ENCODE measurements around the gene SLC25A10.
"Not testable (repeated sequence)": the region's sequence is repeated elsewhere in the genome, so short reads cannot be mapped to it uniquely, and the experiment has no call there.

SLC25A10 gene

GRCh38 chr17:81738801-81739393, 26.8 kb downstream of the SLC25A10 start:
- Histone ChIP-seq H3K4me1 (ENCODE audit: control insufficient read depth, insufficient read depth, low read length) (no peaks in the 10 kb centered on the region), H3K27ac (ENCODE audit: insufficient read depth, low read depth, low read length, poor library complexity, severe bottlenecking) (no peak overlapping the region), H3K36me3 (ENCODE audit: control insufficient read depth, insufficient read depth, low read length) (no peaks in the 10 kb centered on the region), H3K4me3 (ENCODE audit: insufficient read depth, low read depth, low read length) (no peak overlapping the region), H3K27me3 (ENCODE audit: control insufficient read depth, insufficient read depth, low read length, poor library complexity, severe bottlenecking) (no peaks in the 10 kb centered on the region), H3K9me3 (ENCODE audit: control insufficient read depth, low read length) (no peaks in the 10 kb centered on the region)
- WGBS, 2 experiments, result 88 to 89% methylated on average over 27 of the region's 27 CpGs

DNA sequence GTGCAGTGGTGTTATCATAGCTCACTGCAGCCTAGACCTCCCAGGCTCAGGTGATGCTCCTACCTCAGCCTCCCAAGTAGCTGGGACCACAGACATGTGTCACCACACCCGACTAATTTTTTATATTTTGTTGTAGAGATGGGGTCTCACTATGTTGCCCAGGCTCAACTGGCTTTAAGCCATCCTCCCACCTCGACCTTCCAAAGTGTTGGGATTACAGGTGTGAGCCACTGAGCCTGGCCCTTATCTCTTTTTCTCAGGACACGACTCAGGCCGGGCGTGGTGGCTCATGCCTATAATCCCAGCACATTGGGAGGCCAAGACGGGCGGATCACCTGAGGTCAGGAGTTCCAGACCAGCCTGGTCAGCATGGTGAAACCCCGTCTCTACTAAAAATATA, 27.5 kb downstream of the SLC25A10 start:
- H3K9me3 ChIP-seq (ENCODE audit: control insufficient read depth, low read length); H3K4me3 ChIP-seq (ENCODE audit: insufficient read depth, low read depth, low read length); H3K36me3 ChIP-seq (ENCODE audit: control insufficient read depth, insufficient read depth, low read length); H3K27me3 ChIP-seq (ENCODE audit: control insufficient read depth, insufficient read depth, low read length, poor library complexity, severe bottlenecking); H3K4me1 ChIP-seq (ENCODE audit: control insufficient read depth, insufficient read depth, low read length); H3K27ac ChIP-seq (ENCODE audit: insufficient read depth, low read depth, low read length, poor library complexity, severe bottlenecking): not testable (repeated sequence)
- WGBS, 2 experiments, result 90 to 96% methylated on average over 8 of the region's 8 CpGs

- Histone ChIP-seq H3K9me3 (ENCODE audit: control insufficient read depth, low read length) (no peaks in the 10 kb centered on the region), H3K36me3 (ENCODE audit: control insufficient read depth, insufficient read depth, low read length) (no peaks in the 10 kb centered on the region), H3K27me3 (ENCODE audit: control insufficient read depth, insufficient read depth, low read length, poor library complexity, severe bottlenecking) (no peaks in the 10 kb centered on the region), H3K4me1 (ENCODE audit: control insufficient read depth, insufficient read depth, low read length) (no peaks in the 10 kb centered on the region), H3K4me3 (ENCODE audit: insufficient read depth, low read depth, low read length) (no peak overlapping the region), H3K27ac (ENCODE audit: insufficient read depth, low read depth, low read length, poor library complexity, severe bottlenecking) (no peak overlapping the region)
- WGBS, 2 experiments, result 85 to 87% methylated on average over 28 of the region's 28 CpGs
Observed at GRCh38 chr17:81740395-81740961, 28.4 kb downstream of the SLC25A10 start.

DNA sequence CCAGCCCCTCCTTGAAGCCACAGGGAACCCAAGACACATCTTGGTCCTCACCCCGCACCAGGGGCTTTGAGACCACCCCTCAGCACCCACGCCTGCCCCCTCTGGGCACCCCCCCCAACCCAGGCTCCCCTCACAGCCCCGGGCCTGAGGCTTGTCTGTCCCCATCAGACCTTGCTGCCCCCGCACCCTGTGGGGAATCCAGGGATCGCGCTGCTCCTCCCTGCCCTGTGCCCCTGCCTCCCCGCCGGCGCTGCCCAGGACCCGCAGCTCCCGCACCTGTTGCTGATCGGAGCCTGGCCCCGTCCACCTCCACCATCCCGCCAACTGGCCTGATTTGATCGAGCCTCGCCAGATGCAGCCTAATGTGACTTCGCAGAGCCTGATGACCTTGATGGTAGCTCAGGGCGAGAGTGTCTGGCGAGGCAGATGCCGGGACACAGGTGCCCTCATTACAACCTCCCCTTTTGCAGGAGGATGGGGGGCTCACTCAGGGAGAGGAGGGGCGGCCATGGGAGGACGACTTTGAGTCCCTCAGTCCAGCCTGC, 29.0 kb downstream of the SLC25A10 start:
- WGBS, 2 experiments, result 80 to 81% methylated on average over 22 of the region's 22 CpGs
- Histone ChIP-seq H3K4me1 (ENCODE audit: control insufficient read depth, insufficient read depth, low read length) (no peaks in the 10 kb centered on the region), H3K36me3 (ENCODE audit: control insufficient read depth, insufficient read depth, low read length) (no peaks in the 10 kb centered on the region), H3K27ac (ENCODE audit: insufficient read depth, low read depth, low read length, poor library complexity, severe bottlenecking) (no peak overlapping the region), H3K4me3 (ENCODE audit: insufficient read depth, low read depth, low read length) (no peak overlapping the region), H3K27me3 (ENCODE audit: control insufficient read depth, insufficient read depth, low read length, poor library complexity, severe bottlenecking) (no peaks in the 10 kb centered on the region), H3K9me3 (ENCODE audit: control insufficient read depth, low read length) (no peaks in the 10 kb centered on the region)

DNA sequence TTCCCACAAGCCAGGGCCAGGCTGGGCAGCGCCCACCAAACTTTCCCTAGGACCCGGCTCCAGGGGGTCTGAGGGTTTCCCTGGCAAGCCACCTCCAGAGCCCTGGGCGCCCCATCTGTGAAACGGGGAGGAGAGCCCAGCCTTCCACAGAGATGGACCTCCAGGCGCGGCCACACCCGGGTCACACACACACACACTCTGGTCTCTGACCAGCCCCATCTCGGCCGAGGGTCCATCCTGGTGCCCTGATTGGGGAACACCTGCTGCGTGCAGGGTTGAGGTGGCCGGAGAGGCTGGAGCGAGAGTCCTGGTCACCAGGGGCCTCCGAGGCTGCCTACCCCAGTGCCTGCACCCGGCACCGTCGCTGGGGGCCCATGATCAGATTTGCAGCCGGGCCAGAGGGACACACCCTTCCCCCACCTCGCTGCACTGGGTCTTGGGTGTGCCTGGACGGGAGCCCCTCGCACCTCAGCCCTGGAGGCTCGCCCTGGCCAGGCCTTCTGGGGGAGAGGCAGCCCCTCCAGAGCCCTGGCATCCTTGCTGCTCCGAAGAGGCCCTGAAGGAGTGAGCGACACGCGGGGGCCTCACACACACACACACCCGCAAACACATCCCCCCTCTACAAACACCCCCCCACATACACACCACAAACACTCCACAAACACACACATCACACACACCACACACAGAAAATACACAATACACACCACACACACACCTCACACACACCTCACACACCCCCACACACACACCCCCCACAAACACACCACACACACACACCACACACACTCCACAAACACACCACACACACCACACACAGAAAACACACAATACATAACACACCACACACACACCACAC, 29.7 kb downstream of the SLC25A10 start:
- Histone ChIP-seq H3K9me3 (ENCODE audit: control insufficient read depth, low read length) (no peaks in the 10 kb centered on the region), H3K27ac (ENCODE audit: insufficient read depth, low read depth, low read length, poor library complexity, severe bottlenecking) (no peak overlapping the region), H3K27me3 (ENCODE audit: control insufficient read depth, insufficient read depth, low read length, poor library complexity, severe bottlenecking) (no peaks in the 10 kb centered on the region), H3K4me3 (ENCODE audit: insufficient read depth, low read depth, low read length) (no peak overlapping the region), H3K4me1 (ENCODE audit: control insufficient read depth, insufficient read depth, low read length) (no peaks in the 10 kb centered on the region), H3K36me3 (ENCODE audit: control insufficient read depth, insufficient read depth, low read length) (no peaks in the 10 kb centered on the region)
- WGBS, 2 experiments, result 81% methylated on average over 26 of the region's 26 CpGs

Data from ectodermal cell (in vitro differentiated cells).